Stomach (tissue), 9 donors: ENCODE data around the gene SNCB. TPM values are rescaled to one million over a fixed set of nuclear protein-coding genes. Genes with fewer than 3 reads are reported as not detected.

Experiments used
- DNase-seq, 2 donors: peaks; one replicate each; pipeline versions ENCODE4 v3.0.0 to v3.0.0-alpha.2; 2013 to 2019
- H3K27ac ChIP-seq, 5 donors: fragments of 200-600 bp in 4 of 5; sonication (generic) in 4 of 5; one replicate each; pipeline ENCODE4 v1.5.1; 2013 to 2019; ENCODE audit warnings: mild to moderate bottlenecking in 1 of 5, moderate library complexity in 1 of 5
- H3K27me3 ChIP-seq, 3 donors: fragments of 200-600 bp; sonication (generic); one replicate each; pipeline ENCODE4 v1.5.1; 2017 to 2019; ENCODE audit warnings: mixed run types in 1 of 3
- H3K36me3 ChIP-seq, 4 donors: fragments of 200-600 bp; sonication (generic); 1 replicate in 3 of 4; 2 replicates in 1 of 4; pipeline ENCODE4 v1.5.1; 2016 to 2019
- H3K4me1 ChIP-seq, 4 donors: fragments of 200-600 bp; sonication (generic); one replicate each; pipeline ENCODE4 v1.5.1; 2016 to 2019
- H3K4me3 ChIP-seq, 4 donors: fragments of 200-600 bp; sonication (generic) in 3 of 4; one replicate each; pipeline ENCODE4 v1.5.1; 2016 to 2019; ENCODE audit warnings: mild to moderate bottlenecking in 1 of 4
- H3K9me3 ChIP-seq, 4 donors: fragments of 200-600 bp; sonication (generic); one replicate each; pipeline ENCODE4 v1.5.1; 2016 to 2019
- CTCF ChIP-seq, 7 experiments: fragments of 450-650 bp in 4 of 7; fragments of 200-600 bp in 3 of 7; sonication (generic) in 3 of 7; IDR thresholded peaks; one replicate each; pipeline ENCODE4 v1.5.1; 2016 to 2019; ENCODE audit warnings: antibody characterized with exemption in 7 of 7, control low read depth in 2 of 7, mild to moderate bottlenecking in 1 of 7
- EP300 ChIP-seq: sonication (generic); formaldehyde crosslinking; IDR thresholded peaks from one replicate; pipeline ENCODE4 v1.6.1; 2017; ENCODE audit warnings: antibody characterized with exemption
- POLR2A ChIP-seq, 4 donors: fragments of 450-650 bp; IDR thresholded peaks; one replicate each; pipeline ENCODE4 v1.6.1; 2016; ENCODE audit warnings: antibody characterized with exemption in 4 of 4, control low read depth in 2 of 4, mild to moderate bottlenecking in 1 of 4, moderate library complexity in 1 of 4
- POLR2AphosphoS5 ChIP-seq, 3 donors: sonication (generic); formaldehyde crosslinking; IDR thresholded peaks; one replicate each; pipeline ENCODE4 v1.6.1; 2016; ENCODE audit warnings: antibody characterized with exemption in 3 of 3
- WGBS, 5 donors: extraction: QIAGEN DNeasy Blood & Tissue Kit in 3 of 5; methylation state at CpG; one replicate each; pipeline versions ENCODE4 v1.1.5 to v1.1.7; 2013 to 2018; 5-methylcytosine and 5-hydroxymethylcytosine counted together
- intact Hi-C: fragments of 100-400 bp; cut with DNase I; formaldehyde crosslinking; loops from one replicate; pipeline ENCODE4 v1.15.1; 2023; ENCODE audit warnings: low total_unique reads
- polyA plus RNA-seq, 3 donors: library from polyadenylated mRNA; stranded (reverse); fragments of 200-250 nt; gene quantifications; one replicate each; pipeline ENCODE4 v1.2.3, GENCODE V29; 2013
- total RNA-seq, 5 donors: library from RNA; depleted of rRNA; stranded (reverse); fragments of >200 nt; gene quantifications; one replicate each; pipeline versions ENCODE4 v1.1.0 to v1.2.3, GENCODE V29; 2014 to 2016
- donor health status: healthy with polysubstance abuse.
- donor health status: Bipolar disorder and iron deficiency.
- donor health status: healthy.

SNCB gene
- total and polyA plus RNA-seq, 8 donors = not detected

- H3K27me3 ChIP-seq = peaks cover 0 to 49% (median 17%) of the 10 kb centered on the region in 3 donors
- peaks cover 0 to 19% (median 18%) of the 10 kb centered on the region in 4 donors for H3K36me3 ChIP-seq
- TF ChIP-seq CTCF (IDR thresholded peaks at IDR 0.05) = peak in 5 of 7 experiments; percentile 77 to 98 (median 94)
- TF ChIP-seq POLR2AphosphoS5 (IDR thresholded peaks at IDR 0.05) = no peak
- H3K9me3 ChIP-seq = no peaks in the 10 kb centered on the region
- no peak overlapping the region for H3K4me3 ChIP-seq
- 50 to 73% (median 53%) methylated on average over 17 to 33 of the region's 33 CpGs for WGBS, 5 donors
- intact Hi-C loops = no loop called here
- no peak overlapping the region for H3K27ac ChIP-seq
- H3K4me1 ChIP-seq = peaks cover 9 to 31% (median 26%) of the 10 kb centered on the region in 4 donors
- DNase-seq = peak; percentile 76 to 93
Observed at GRCh38 chr5:176660860-176661641, 30.7 kb upstream of the SNCB start.

DNA sequence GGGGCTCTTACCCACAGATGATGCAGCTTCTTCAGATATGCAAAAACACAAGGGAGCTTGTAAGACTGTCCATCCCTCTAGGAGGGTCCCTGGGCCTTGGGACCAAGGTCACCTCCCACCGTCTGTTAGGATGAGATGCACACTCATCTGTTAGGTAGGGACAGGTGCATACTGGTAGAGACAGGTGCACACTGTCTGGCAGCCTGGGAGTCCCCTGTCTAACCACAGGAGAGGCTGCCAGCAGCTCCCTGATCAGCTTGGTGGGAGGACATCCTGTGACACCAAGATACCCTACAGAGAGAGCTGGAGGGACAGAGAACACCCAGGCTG is 30.2 kb upstream of the SNCB start:
- Histone ChIP-seq H3K27ac (no peak overlapping the region), H3K4me1 (peaks cover 9 to 31% (median 26%) of the 10 kb centered on the region in 4 donors), H3K27me3 (peaks cover 0 to 44% (median 17%) of the 10 kb centered on the region in 3 donors), H3K4me3 (no peak overlapping the region), H3K9me3 (no peaks in the 10 kb centered on the region), H3K36me3 (peaks cover 0 to 24% (median 23%) of the 10 kb centered on the region in 4 donors)
- TF ChIP-seq EP300 (no peak), POLR2AphosphoS5 (IDR thresholded peaks at IDR 0.05) (no peak), POLR2A (IDR thresholded peaks at IDR 0.05) (no peak), CTCF (IDR thresholded peaks at IDR 0.05) (no peak)
- intact Hi-C loops = no loop called here
- no peak for DNase-seq
- 14 to 57% (median 21%) methylated on average over 1 of the region's 1 CpG for WGBS, 5 donors

- intact Hi-C loops = no loop called here
- Histone ChIP-seq H3K36me3 (peaks cover 0 to 29% (median 29%) of the 10 kb centered on the region in 4 donors), H3K9me3 (no peaks in the 10 kb centered on the region), H3K4me3 (no peak overlapping the region), H3K27me3 (peaks cover 0 to 39% (median 16%) of the 10 kb centered on the region in 3 donors), H3K27ac (no peak overlapping the region), H3K4me1 (peaks cover 9 to 31% (median 26%) of the 10 kb centered on the region in 4 donors)
- WGBS, 5 donors = 67 to 83% (median 74%) methylated on average over 4 of the region's 4 CpGs
- no peak for DNase-seq
- TF ChIP-seq POLR2AphosphoS5 (IDR thresholded peaks at IDR 0.05) = no peak
- TF ChIP-seq CTCF (IDR thresholded peaks at IDR 0.05) = no peak
- TF ChIP-seq POLR2A (IDR thresholded peaks at IDR 0.05) = no peak
- no peak for TF ChIP-seq EP300
Observed at GRCh38 chr5:176659860-176660461, 29.6 kb upstream of the SNCB start.

- peaks cover 0 to 34% (median 11%) of the 10 kb centered on the region in 3 donors for H3K27me3 ChIP-seq
- TF ChIP-seq CTCF (IDR thresholded peaks at IDR 0.05) (no peak), EP300 (no peak), POLR2AphosphoS5 (IDR thresholded peaks at IDR 0.05) (no peak), POLR2A (IDR thresholded peaks at IDR 0.05) (no peak)
- H3K36me3 ChIP-seq = peaks cover 0 to 34% (median 34%) of the 10 kb centered on the region in 4 donors
- intact Hi-C loops = no loop called here
- H3K4me1 ChIP-seq = peaks cover 9 to 31% (median 26%) of the 10 kb centered on the region in 4 donors
- no peak overlapping the region for H3K4me3 ChIP-seq
- H3K27ac ChIP-seq = peak overlapping the region in 2 of 5 donors; percentile 11 to 57
- DNase-seq = no peak
- no peaks in the 10 kb centered on the region for H3K9me3 ChIP-seq
- 72 to 82% (median 76%) methylated on average over 7 of the region's 7 CpGs for WGBS, 5 donors
Observed at GRCh38 chr5:176659512-176659839, 29.1 kb upstream of the SNCB start.
